C4-2B (cell line): Measurements from ENCODE around the gene PRAC2.
A peak's percentile ranks its signal among the peaks of the same experiment; 100 is the strongest.

Experiments used
- H3K27ac ChIP-seq: fragments of 450-650 bp; 2 replicates; pipeline ENCODE4 v1.5.1; 2017
- CTCF ChIP-seq: fragments of 450-650 bp; conservative IDR thresholded peaks from 2 replicates; pipeline ENCODE4 v1.5.1; 2017; ENCODE audit warnings: mild to moderate bottlenecking
- ZFX ChIP-seq: fragments of 450-650 bp; IDR thresholded peaks from 2 replicates; pipeline ENCODE4 v1.6.1; 2017

Gene PRAC2

GRCh38 chr17:48755356-48755755, 32.4 kb downstream of the PRAC2 start:
- H3K27ac ChIP-seq = peak overlapping the region; percentile 91

GRCh38 chr17:48756830-48757251, 33.9 kb downstream of the PRAC2 start:
- TF ChIP-seq ZFX (no peak), CTCF (no peak)
- peak overlapping the region; percentile 99 for H3K27ac ChIP-seq

More at GRCh38 chr17:48755356-48755755, 32.4 kb downstream of the PRAC2 start:
- no peak for TF ChIP-seq CTCF
- no peak for TF ChIP-seq ZFX

GRCh38 chr17:48757524-48757961, 34.6 kb downstream of the PRAC2 start:
- H3K27ac ChIP-seq = peak overlapping the region; percentile 99
- no peak for TF ChIP-seq CTCF
- no peak for TF ChIP-seq ZFX

- peak overlapping the region; percentile 99 for H3K27ac ChIP-seq
- no peak for TF ChIP-seq CTCF
- no peak for TF ChIP-seq ZFX
These were observed 36.3 kb downstream of the PRAC2 start for GRCh38 chr17:48759288-48759687.

GRCh38 chr17:48760411-48760810, 37.4 kb downstream of the PRAC2 start:
- no peak for TF ChIP-seq CTCF
- no peak for TF ChIP-seq ZFX
- peak overlapping the region; percentile 99 for H3K27ac ChIP-seq

GRCh38 chr17:48761114-48761513, 38.1 kb downstream of the PRAC2 start:
- TF ChIP-seq CTCF = no peak
- TF ChIP-seq ZFX = no peak
- H3K27ac ChIP-seq = peak overlapping the region; percentile 99

- TF ChIP-seq ZFX (no peak), CTCF (no peak)
These were observed 44.3 kb downstream of the PRAC2 start for GRCh38 chr17:48767263-48767774.

More at GRCh38 chr17:48767263-48767774, 44.3 kb downstream of the PRAC2 start:
- H3K27ac ChIP-seq = no peak overlapping the region
